Caco-2 (cell line): Measurements from ENCODE around the gene ITGAD. TPM values are rescaled to one million over a fixed set of nuclear protein-coding genes. Genes with fewer than 3 reads are reported as not detected.
A peak's percentile ranks its signal among the peaks of the same experiment; 100 is the strongest.

ENCODE experiments used
- BruUV-seq: library from RNA; stranded (reverse); fragments of 400-500 nt; replicated peaks from 2 replicates; lab custom pipeline; 2021; lab: Mats Ljungman, UMichigan
- CTCF ChIA-PET: fragments of 300-600 bp; sonication (Branson Sonifier 250); formaldehyde crosslinking; loops from one replicate; lab custom pipeline; 2022; ENCODE audit warnings: antibody characterized with exemption; lab: Charles Lee
- POLR2A ChIA-PET: fragments of 300-600 bp; sonication (Branson Sonifier 250); formaldehyde crosslinking; loops from one replicate; lab custom pipeline; 2022; ENCODE audit warnings: antibody characterized with exemption; lab: Charles Lee
- DNase-seq, 2 experiments: peaks; one replicate each; pipeline versions ENCODE4 v3.0.0 to v3.0.0-alpha.2; 2020 to 2022
- H3K27me3 ChIP-seq: replicated peaks from 2 replicates; pipeline ENCODE4 v1.6.0; 2011; ENCODE audit warnings: low read length; ENCODE audit not compliant: control insufficient read depth, insufficient read depth
- H3K36me3 ChIP-seq: 2 replicates; pipeline ENCODE4 v1.5.1; 2011; ENCODE audit warnings: low read length; ENCODE audit not compliant: control insufficient read depth, insufficient read depth
- H3K4me1 ChIP-seq: fragments of 250-450 bp; sonication (Bioruptor Pico); 2 replicates; pipeline ENCODE4 v1.5.1; 2020; ENCODE audit warnings: mild to moderate bottlenecking
- H3K4me3 ChIP-seq: 2 replicates; pipeline ENCODE4 v1.5.1; 2011; ENCODE audit warnings: low read depth, mild to moderate bottlenecking, control low read depth, low read length
- H3K9me3 ChIP-seq: fragments of 250-450 bp; sonication (Bioruptor Pico); 2 replicates; pipeline ENCODE4 v1.5.1; 2020; ENCODE audit warnings: mild to moderate bottlenecking, moderate library complexity
- H3K27ac Mint-ChIP-seq: one replicate; pipeline ENCODE4 v1.8.0; 2022; ENCODE audit warnings: mixed read lengths; ENCODE audit not compliant: unreplicated experiment
- H3K27me3 Mint-ChIP-seq: one replicate; pipeline ENCODE4 v1.8.0; 2022; ENCODE audit warnings: mixed read lengths; ENCODE audit not compliant: insufficient read depth, unreplicated experiment
- H3K36me3 Mint-ChIP-seq: one replicate; pipeline ENCODE4 v1.8.0; 2022; ENCODE audit warnings: mild to moderate bottlenecking, mixed read lengths; ENCODE audit not compliant: insufficient read depth, unreplicated experiment
- H3K4me1 Mint-ChIP-seq: one replicate; pipeline ENCODE4 v1.8.0; 2022; ENCODE audit warnings: low read depth, mixed read lengths; ENCODE audit not compliant: unreplicated experiment
- H3K4me3 Mint-ChIP-seq: one replicate; pipeline ENCODE4 v1.8.0; 2022; ENCODE audit warnings: mild to moderate bottlenecking, moderate library complexity, mixed read lengths; ENCODE audit not compliant: unreplicated experiment
- H3K9me3 Mint-ChIP-seq: one replicate; pipeline ENCODE4 v1.8.0; 2022; ENCODE audit warnings: mixed read lengths; ENCODE audit not compliant: unreplicated experiment
- intact Hi-C: fragments of 100-400 bp; cut with micrococcal nuclease; formaldehyde crosslinking; loops from one replicate; pipeline ENCODE4 v1.10.0; 2022; ENCODE audit not compliant: unreplicated experiment
- total RNA-seq: library from RNA; stranded (reverse); gene quantifications from 2 replicates; pipeline ENCODE4 v1.2.3, GENCODE V29; 2022
- TF ChIP-seq, protein P1 (sequence below), 2 experiments: fragments of 200-600 bp in 1 of 2; IDR thresholded peaks; 1 replicate in 1 of 2; 2 replicates in 1 of 2; pipeline versions ENCODE4 v1.5.1 to v1.8.0; 2011 to 2022; ENCODE audit warnings: antibody characterized with exemption in 1 of 2, control low read depth in 1 of 2, inconsistent platforms in 1 of 2, low read depth in 1 of 2, low read length in 1 of 2, mild to moderate bottlenecking in 1 of 2, moderate library complexity in 1 of 2; ENCODE audit not compliant: insufficient read depth in 1 of 2, severe bottlenecking in 1 of 2, unreplicated experiment in 1 of 2

Gene ITGAD
- total RNA-seq, 1 experiment from 2014 or later, result not detected

- TF ChIP-seq, protein P1, sequence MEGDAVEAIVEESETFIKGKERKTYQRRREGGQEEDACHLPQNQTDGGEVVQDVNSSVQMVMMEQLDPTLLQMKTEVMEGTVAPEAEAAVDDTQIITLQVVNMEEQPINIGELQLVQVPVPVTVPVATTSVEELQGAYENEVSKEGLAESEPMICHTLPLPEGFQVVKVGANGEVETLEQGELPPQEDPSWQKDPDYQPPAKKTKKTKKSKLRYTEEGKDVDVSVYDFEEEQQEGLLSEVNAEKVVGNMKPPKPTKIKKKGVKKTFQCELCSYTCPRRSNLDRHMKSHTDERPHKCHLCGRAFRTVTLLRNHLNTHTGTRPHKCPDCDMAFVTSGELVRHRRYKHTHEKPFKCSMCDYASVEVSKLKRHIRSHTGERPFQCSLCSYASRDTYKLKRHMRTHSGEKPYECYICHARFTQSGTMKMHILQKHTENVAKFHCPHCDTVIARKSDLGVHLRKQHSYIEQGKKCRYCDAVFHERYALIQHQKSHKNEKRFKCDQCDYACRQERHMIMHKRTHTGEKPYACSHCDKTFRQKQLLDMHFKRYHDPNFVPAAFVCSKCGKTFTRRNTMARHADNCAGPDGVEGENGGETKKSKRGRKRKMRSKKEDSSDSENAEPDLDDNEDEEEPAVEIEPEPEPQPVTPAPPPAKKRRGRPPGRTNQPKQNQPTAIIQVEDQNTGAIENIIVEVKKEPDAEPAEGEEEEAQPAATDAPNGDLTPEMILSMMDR (IDR thresholded peaks at IDR 0.05; ENCODE audit: insufficient read depth in 1 of 2, low read depth in 1 of 2, low read length in 1 of 2, severe bottlenecking in 1 of 2, unreplicated experiment in 1 of 2), result no peak
- Histone ChIP-seq H3K36me3 (no peaks in the 10 kb centered on the region), H3K4me1 (no peaks in the 10 kb centered on the region; the same call in 1 of the 2 replicates), H3K9me3 (no peaks in the 10 kb centered on the region), H3K27me3 (no peaks in the 10 kb centered on the region), H3K4me3 (no peak overlapping the region)
- H3K27ac Mint-ChIP-seq, result no peak overlapping the region
- no peaks in the 10 kb centered on the region for H3K9me3 Mint-ChIP-seq
- no peak for DNase-seq
- CTCF ChIA-PET, result no interaction called here
- H3K27me3 Mint-ChIP-seq, result no peaks in the 10 kb centered on the region
- POLR2A ChIA-PET, result no interaction called here
- no peak overlapping the region for H3K4me3 Mint-ChIP-seq
- peaks cover 10% of the 10 kb centered on the region for H3K36me3 Mint-ChIP-seq
- peaks cover 19% of the 10 kb centered on the region for H3K4me1 Mint-ChIP-seq
- intact Hi-C loops, result no loop called here
- no TSS peak for BruUV-seq
These were observed 77.5 kb downstream of the ITGAD start for GRCh38 chr16:31470615-31471014.

DNA sequence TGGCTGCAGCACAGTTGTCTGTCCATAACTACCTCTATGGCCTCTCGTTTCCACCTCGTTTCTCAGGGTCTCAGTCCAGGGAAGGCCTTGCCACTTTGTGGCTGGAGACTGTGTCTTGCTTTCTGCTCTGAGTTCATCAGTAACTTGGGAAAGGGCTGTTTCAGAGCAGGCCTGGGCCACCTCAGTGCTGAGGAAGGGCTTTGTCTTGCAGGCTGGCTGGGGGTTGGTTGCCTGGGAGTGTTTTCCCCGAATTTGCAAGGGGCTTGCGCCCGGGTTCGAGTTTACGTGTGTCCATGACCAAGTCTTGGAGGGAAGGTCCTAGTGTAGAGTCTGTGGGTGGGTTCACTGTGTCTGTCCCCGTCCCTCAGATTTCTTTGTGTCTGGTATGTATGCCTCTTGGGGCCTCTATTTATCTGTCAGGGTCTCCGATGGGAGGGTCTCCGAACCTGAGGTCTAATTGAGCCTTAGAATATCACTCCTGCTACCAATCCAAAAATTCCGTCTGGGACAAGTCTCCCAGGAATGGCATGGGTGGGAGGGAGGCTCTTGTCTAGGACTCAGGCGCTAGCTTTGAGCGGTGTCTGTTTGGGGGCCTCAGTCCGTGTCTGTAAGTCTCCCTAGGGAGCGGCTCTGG lies 78.2 kb downstream of the ITGAD start:
- peak overlapping the region; percentile 96 for H3K4me3 Mint-ChIP-seq
- intact Hi-C loops, result no loop called here
- Histone ChIP-seq H3K4me1 (no peaks in the 10 kb centered on the region; the same call in 1 of the 2 replicates), H3K4me3 (peak overlapping the region; percentile 47), H3K27me3 (no peaks in the 10 kb centered on the region), H3K36me3 (no peaks in the 10 kb centered on the region), H3K9me3 (no peaks in the 10 kb centered on the region)
- H3K9me3 Mint-ChIP-seq, result no peaks in the 10 kb centered on the region
- peaks cover 8% of the 10 kb centered on the region for H3K36me3 Mint-ChIP-seq
- POLR2A ChIA-PET, result interaction anchor here (1.3 kb wide), 1 partner anchor 12 kb away, joined by 17 read pairs; no protein-coding TSS in a partner anchor
- H3K27me3 Mint-ChIP-seq, result no peaks in the 10 kb centered on the region
- no peak overlapping the region for H3K27ac Mint-ChIP-seq
- TF ChIP-seq, protein P1 (IDR thresholded peaks at IDR 0.05; ENCODE audit: insufficient read depth in 1 of 2, low read depth in 1 of 2, low read length in 1 of 2, severe bottlenecking in 1 of 2, unreplicated experiment in 1 of 2), result no peak
- peaks cover 22% of the 10 kb centered on the region for H3K4me1 Mint-ChIP-seq
- DNase-seq, result no peak
- CTCF ChIA-PET, result interaction anchor here (0.6 kb wide), 1 partner anchor 30 kb away, joined by 3 read pairs; no protein-coding TSS in a partner anchor
- BruUV-seq, result no TSS peak

DNA sequence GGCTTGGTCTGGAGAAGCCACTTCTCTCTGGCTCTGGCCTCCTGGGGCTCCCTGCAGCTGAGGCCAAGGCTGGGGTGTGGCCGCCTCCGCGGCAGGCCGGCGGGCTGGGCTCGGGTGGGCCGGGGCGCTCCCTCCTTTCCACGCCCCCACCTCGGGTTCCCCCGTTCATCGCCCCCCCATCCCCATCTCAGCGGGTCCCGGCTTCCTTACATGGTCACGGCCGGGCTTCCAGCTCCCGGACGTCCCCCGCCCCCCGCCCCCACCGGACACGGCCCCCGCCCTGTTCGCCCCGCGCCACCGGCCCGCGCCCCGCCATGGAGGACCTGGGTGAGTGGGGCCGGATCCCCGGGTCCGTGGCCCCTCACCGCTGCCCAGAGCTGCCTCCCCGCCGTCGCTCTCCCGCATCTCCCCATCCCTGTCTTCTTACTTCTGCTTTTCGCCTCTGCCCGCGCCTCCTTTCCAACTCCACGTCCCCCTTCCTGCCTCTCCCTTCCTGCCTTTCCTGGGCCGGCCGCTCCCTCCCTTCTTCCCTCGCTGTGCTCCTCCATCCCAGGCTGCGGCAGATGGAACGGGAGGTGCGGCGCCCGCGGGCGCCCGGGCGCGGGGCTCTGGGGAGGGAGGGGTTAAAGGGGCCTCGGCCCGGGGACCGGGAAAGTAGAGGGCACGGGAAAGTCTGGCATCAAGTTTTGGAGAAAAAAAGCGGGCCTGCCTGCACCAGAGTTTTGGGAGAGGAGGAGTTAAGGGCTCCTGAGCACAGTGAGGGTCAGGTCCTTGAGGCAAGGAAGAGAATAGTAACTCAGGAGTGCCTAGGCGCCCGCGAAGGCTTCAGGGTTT lies 79.0 kb downstream of the ITGAD start, which contains the start of gene TGFB1I1:
TSS of gene TGFB1I1 (plus strand) at position 278 of the 834 bp plus-strand sequence. CDS start at position 315, 37 bp downstream.
- Mint-ChIP-seq H3K27ac (peak within 1 kb of the TSS; percentile 57), H3K4me1 (peaks cover 24% of the 10 kb centered on the region), H3K36me3 (peaks cover 8% of the 10 kb centered on the region), H3K4me3 (peak within 1 kb of the TSS; percentile 96), H3K9me3 (no peaks in the 10 kb centered on the region), H3K27me3 (no peaks in the 10 kb centered on the region)
- intact Hi-C loops, result no loop called here
- Histone ChIP-seq H3K4me1 (no peaks in the 10 kb centered on the region; the same call in 1 of the 2 replicates), H3K27me3 (no peaks in the 10 kb centered on the region), H3K9me3 (no peaks in the 10 kb centered on the region), H3K36me3 (no peaks in the 10 kb centered on the region), H3K4me3 (peak within 1 kb of the TSS; percentile 47)
- ChIA-PET CTCF (interaction anchor here (0.6 to 1.0 kb wide), 2 partner anchors 21 to 29 kb away, joined by 3 read pairs; no protein-coding TSS in a partner anchor), POLR2A (interaction anchor here (1.3 kb wide), 1 partner anchor 12 kb away, joined by 17 read pairs; no protein-coding TSS in a partner anchor)
- no TSS peak for BruUV-seq
- TF ChIP-seq, protein P1 (IDR thresholded peaks at IDR 0.05; ENCODE audit: insufficient read depth in 1 of 2, low read depth in 1 of 2, low read length in 1 of 2, severe bottlenecking in 1 of 2, unreplicated experiment in 1 of 2), result no peak
- DNase-seq, result peak in 1 of 2 experiments; percentile 21
